ENCODE measurements around the gene TMEM128.
A peak's percentile ranks its signal among the peaks of the same experiment; 100 is the strongest.
"Not testable (repeated sequence)": the region's sequence is repeated elsewhere in the genome, so short reads cannot be mapped to it uniquely, and the experiment has no call there.

The TMEM128 gene

GRCh38 chr4:4248029-4248884, at the start of gene TMEM128:
Gene TMEM128 (minus strand): TSS chr4:4248223. CDS start chr4:4248202, 21 bp downstream.
- DNase-seq (ENCODE audit: low read depth in 2 of 2, low spot score in 1 of 2) = peak; percentile 86 to 87

GRCh38 chr4:4296283-4296846, 48.3 kb upstream of the TMEM128 start:
- DNase-seq (ENCODE audit: low read depth in 2 of 2, low spot score in 1 of 2) = no peak

GRCh38 chr4:4293279-4293678, 45.3 kb upstream of the TMEM128 start:
- DNase-seq (ENCODE audit: low read depth in 2 of 2, low spot score in 1 of 2) = no peak

- peak; percentile 95 for DNase-seq (ENCODE audit: low read depth in 2 of 2, low spot score in 1 of 2)
These were observed 42.2 kb upstream of the TMEM128 start, which contains the start of the genes LYAR and ZBTB49 for GRCh38 chr4:4289941-4290850. Gene LYAR (minus strand): TSS chr4:4290154. CDS start chr4:4283742, 6,412 bp downstream. Gene ZBTB49 (plus strand): TSS chr4:4290251. CDS start chr4:4299946, 9,695 bp downstream.

- DNase-seq (ENCODE audit: low read depth in 2 of 2, low spot score in 1 of 2) = no peak
These were observed 41.5 kb upstream of the TMEM128 start for GRCh38 chr4:4289597-4289940.

- DNase-seq (ENCODE audit: low read depth in 2 of 2, low spot score in 1 of 2) = no peak
These were observed 41.0 kb upstream of the TMEM128 start for GRCh38 chr4:4289055-4289454.

GRCh38 chr4:4288098-4288497, 40.1 kb upstream of the TMEM128 start:
- DNase-seq (ENCODE audit: low read depth in 2 of 2, low spot score in 1 of 2) = no peak

- DNase-seq (ENCODE audit: low read depth in 2 of 2, low spot score in 1 of 2) = no peak
These were observed 37.0 kb upstream of the TMEM128 start for GRCh38 chr4:4284827-4285618.

- DNase-seq (ENCODE audit: low read depth in 2 of 2, low spot score in 1 of 2) = no peak
These were observed 33.8 kb upstream of the TMEM128 start for GRCh38 chr4:4281787-4282186.

- DNase-seq (ENCODE audit: low read depth in 2 of 2, low spot score in 1 of 2) = no peak
These were observed 29.5 kb upstream of the TMEM128 start for GRCh38 chr4:4277531-4277930.

- no peak for DNase-seq (ENCODE audit: low read depth in 2 of 2, low spot score in 1 of 2)
These were observed 26.2 kb upstream of the TMEM128 start for GRCh38 chr4:4274226-4274625.

- no peak for DNase-seq (ENCODE audit: low read depth in 2 of 2, low spot score in 1 of 2)
These were observed 23.9 kb upstream of the TMEM128 start for GRCh38 chr4:4271912-4272311.

- DNase-seq (ENCODE audit: low read depth in 2 of 2, low spot score in 1 of 2) = no peak
These were observed 22.5 kb upstream of the TMEM128 start for GRCh38 chr4:4270529-4270928.

- DNase-seq (ENCODE audit: low read depth in 2 of 2, low spot score in 1 of 2) = no peak
These were observed 21.8 kb upstream of the TMEM128 start for GRCh38 chr4:4269856-4270255.

GRCh38 chr4:4269331-4269731, 21.3 kb upstream of the TMEM128 start:
- no peak for DNase-seq (ENCODE audit: low read depth in 2 of 2, low spot score in 1 of 2)

- no peak for DNase-seq (ENCODE audit: low read depth in 2 of 2, low spot score in 1 of 2)
These were observed 20.8 kb upstream of the TMEM128 start for GRCh38 chr4:4268776-4269175.

GRCh38 chr4:4267981-4268380, 20.0 kb upstream of the TMEM128 start:
- no peak for DNase-seq (ENCODE audit: low read depth in 2 of 2, low spot score in 1 of 2)

- no peak for DNase-seq (ENCODE audit: low read depth in 2 of 2, low spot score in 1 of 2)
These were observed 12.2 kb upstream of the TMEM128 start for GRCh38 chr4:4260185-4260751.

GRCh38 chr4:4259484-4260100, 11.6 kb upstream of the TMEM128 start:
- DNase-seq (ENCODE audit: low read depth in 2 of 2, low spot score in 1 of 2) = no peak

- DNase-seq (ENCODE audit: low read depth in 2 of 2, low spot score in 1 of 2) = not testable (repeated sequence)
These were observed 9.7 kb upstream of the TMEM128 start for GRCh38 chr4:4257705-4258104.

Data from stimulated activated CD8-positive, alpha-beta memory T cell treated with anti-CD3 and anti-CD28 coated beads, Interleukin-4, amount 100 ng/mL, for 1 hour (primary cell).